ENCODE measurements around the gene ATXN1.

Gene ATXN1

DNA sequence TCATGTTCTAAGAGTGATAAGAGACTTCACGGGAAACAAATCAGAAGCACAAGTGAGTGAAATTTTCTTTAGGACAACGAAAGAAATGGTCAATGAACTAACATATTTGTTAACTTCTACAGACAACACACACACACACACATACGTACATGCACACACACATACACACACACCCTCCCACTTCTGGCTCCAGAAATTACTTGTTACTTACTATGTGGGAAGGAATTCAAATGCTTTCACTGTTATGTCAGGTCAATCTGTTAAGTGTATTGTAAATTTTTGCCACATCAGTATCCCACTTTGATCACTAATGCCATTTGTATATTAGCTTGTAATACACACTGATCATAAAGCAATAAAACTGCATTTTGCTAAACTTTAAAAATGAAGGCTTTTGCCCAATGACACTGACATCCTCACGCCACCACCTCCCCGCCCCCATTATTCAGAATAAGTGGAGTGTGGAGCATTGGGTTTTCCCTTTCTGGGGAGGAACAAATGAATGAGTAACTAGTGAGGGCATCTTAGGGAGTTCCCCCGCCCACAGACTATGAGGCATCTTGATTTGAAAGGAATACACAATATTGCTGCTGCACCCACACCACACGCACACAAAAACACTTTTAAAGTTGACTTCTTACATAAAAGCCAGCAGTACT, 76.2 kb downstream of the ATXN1 start:
- Histone ChIP-seq H3K27me3 (no peaks in the 10 kb centered on the region), H3K4me3 (ENCODE audit: low read depth, low read length) (no peak overlapping the region), H3K36me3 (no peaks in the 10 kb centered on the region), H3K9me3 (no peaks in the 10 kb centered on the region), H3K4me1 (no peaks in the 10 kb centered on the region)
- TF ChIP-seq, protein P1, sequence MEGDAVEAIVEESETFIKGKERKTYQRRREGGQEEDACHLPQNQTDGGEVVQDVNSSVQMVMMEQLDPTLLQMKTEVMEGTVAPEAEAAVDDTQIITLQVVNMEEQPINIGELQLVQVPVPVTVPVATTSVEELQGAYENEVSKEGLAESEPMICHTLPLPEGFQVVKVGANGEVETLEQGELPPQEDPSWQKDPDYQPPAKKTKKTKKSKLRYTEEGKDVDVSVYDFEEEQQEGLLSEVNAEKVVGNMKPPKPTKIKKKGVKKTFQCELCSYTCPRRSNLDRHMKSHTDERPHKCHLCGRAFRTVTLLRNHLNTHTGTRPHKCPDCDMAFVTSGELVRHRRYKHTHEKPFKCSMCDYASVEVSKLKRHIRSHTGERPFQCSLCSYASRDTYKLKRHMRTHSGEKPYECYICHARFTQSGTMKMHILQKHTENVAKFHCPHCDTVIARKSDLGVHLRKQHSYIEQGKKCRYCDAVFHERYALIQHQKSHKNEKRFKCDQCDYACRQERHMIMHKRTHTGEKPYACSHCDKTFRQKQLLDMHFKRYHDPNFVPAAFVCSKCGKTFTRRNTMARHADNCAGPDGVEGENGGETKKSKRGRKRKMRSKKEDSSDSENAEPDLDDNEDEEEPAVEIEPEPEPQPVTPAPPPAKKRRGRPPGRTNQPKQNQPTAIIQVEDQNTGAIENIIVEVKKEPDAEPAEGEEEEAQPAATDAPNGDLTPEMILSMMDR (IDR thresholded peaks at IDR 0.05; ENCODE audit: low read depth, low read length), result no peak
- DNase-seq, result no peak

DNA sequence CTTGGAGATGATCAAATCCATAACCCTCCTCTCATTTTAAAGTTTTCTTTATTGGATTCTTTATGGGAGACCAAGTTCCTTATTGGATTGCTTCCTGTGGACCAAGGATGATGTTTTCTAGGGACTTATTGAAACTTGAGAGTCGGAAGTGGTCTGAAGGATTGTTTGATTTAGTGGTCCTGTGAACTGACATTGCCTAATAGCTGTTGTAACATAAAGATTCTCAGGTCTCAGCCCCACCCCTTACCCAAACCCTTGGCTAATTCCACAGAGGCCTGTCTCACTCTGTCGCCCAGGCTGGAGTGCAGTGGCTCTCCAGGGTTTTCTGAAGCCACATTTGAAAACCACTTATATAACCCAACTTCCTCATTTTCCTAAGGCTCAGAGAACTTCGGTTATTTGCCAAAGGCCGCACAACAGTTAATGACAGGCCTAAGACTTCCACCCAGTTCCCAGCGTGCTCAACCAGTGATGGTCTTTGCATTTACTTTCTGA, 77.0 kb downstream of the ATXN1 start:
- TF ChIP-seq, protein P1 (IDR thresholded peaks at IDR 0.05; ENCODE audit: low read depth, low read length), result no peak
- DNase-seq, result no peak
- Histone ChIP-seq H3K9me3 (no peaks in the 10 kb centered on the region), H3K36me3 (no peaks in the 10 kb centered on the region), H3K27me3 (no peaks in the 10 kb centered on the region), H3K4me3 (ENCODE audit: low read depth, low read length) (no peak overlapping the region), H3K4me1 (no peaks in the 10 kb centered on the region)

DNA sequence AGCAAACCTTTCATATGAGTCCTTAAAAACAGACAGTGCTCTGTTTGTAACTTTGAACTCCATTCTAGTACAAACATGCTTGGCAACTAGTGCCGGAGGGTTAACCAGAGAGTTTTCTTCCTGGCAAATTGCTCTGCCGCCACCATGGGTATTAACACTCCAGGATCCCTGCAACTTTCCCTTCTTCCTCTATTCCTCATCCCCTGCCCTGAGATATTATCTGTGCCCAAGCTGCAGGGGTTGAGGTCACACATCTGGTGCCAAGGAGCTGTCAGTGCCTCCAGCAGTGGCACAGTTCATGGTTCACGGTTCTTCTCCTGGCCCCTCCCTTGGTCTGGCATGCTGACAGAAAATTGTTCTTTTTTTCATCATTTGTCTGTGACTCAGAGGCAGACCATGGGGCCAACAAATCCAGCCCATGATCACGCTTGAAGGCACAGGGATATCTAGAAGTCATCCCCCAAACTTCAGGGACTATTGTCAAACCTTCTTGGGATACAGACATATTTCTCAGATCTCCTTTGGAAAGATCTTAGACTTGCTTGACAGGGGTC, 77.5 kb downstream of the ATXN1 start:
- no peaks in the 10 kb centered on the region for H3K36me3 ChIP-seq
- DNase-seq, result peak; percentile 56
- H3K9me3 ChIP-seq, result no peaks in the 10 kb centered on the region
- H3K27me3 ChIP-seq, result no peaks in the 10 kb centered on the region
- no peak overlapping the region for H3K4me3 ChIP-seq (ENCODE audit: low read depth, low read length)
- TF ChIP-seq, protein P1 (IDR thresholded peaks at IDR 0.05; ENCODE audit: low read depth, low read length), result no peak
- no peaks in the 10 kb centered on the region for H3K4me1 ChIP-seq

DNA sequence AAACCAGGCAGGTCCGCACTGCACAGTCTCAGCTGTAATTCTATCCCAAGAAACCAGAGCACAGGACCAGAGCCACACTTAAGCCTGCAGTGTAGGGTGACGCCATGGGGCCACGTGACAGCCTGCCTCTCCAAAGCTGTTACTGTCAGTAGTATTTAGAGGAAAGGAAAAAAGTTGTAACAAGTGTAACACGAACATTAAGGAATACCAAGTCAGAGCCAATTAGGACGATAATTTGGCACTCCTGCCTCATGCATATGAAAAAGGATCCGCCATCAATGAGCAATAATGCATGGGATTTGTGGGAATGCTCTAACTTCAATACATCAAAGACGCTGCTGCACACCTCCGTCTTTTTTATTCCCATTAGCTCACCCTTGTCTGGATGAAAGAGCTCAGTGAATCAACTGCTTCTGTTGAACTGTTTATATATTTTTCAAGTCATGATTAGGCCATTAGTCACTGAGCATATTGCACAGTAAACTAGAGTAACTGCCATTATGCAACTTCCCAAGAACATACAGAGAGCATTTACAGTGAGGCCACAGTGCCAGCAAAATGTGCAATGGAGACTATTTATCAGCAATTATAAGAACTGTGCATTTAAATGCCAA, 79.9 kb downstream of the ATXN1 start:
- Histone ChIP-seq H3K4me3 (ENCODE audit: low read depth, low read length) (no peak overlapping the region), H3K36me3 (no peaks in the 10 kb centered on the region), H3K9me3 (no peaks in the 10 kb centered on the region), H3K27me3 (no peaks in the 10 kb centered on the region), H3K4me1 (no peaks in the 10 kb centered on the region)
- TF ChIP-seq, protein P1 (IDR thresholded peaks at IDR 0.05; ENCODE audit: low read depth, low read length), result no peak
- DNase-seq, result no peak

DNA sequence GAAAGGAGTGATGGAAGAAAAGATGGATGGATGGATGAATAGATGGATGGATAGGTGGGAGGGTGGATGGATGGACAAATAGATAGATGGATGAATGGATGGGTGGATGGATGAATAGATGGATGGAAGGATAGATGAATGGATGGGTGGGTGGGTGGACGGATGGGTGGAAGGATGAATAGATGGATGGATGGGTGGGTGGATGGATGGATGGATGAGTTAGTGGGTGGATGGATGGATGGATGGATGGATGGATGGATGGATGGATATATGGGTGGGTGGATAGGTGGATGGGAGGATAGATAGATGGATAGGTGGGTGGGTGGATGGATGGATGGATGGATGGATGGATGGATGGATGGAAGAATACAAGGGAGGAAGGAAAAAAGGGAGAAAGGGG, 82.2 kb downstream of the ATXN1 start:
- Histone ChIP-seq H3K4me1 (no peaks in the 10 kb centered on the region), H3K27me3 (no peaks in the 10 kb centered on the region), H3K36me3 (no peaks in the 10 kb centered on the region), H3K9me3 (no peaks in the 10 kb centered on the region), H3K4me3 (ENCODE audit: low read depth, low read length) (no peak overlapping the region)
- TF ChIP-seq, protein P1 (IDR thresholded peaks at IDR 0.05; ENCODE audit: low read depth, low read length), result no peak
- DNase-seq, result no peak

DNA sequence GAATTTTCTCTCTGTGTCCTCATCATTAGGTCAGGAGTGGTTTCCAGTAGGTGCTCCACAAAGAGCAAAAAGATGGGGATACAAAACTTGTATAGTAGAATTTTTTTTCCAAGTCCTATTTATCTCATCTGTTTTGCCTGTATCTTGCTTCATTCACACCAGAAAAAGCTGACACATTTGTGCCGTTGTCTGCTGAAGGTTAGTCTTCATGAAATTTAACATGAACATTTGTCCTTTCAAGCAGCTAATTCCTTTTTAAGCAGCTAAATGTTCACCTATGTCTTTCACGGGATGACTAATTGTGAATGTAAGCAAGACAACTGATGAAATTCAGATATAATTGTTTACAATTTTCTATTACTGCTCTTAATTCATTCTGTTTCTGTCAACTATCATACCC, 83.8 kb downstream of the ATXN1 start:
- H3K27me3 ChIP-seq, result no peaks in the 10 kb centered on the region
- DNase-seq, result no peak
- no peaks in the 10 kb centered on the region for H3K4me1 ChIP-seq
- TF ChIP-seq, protein P1 (IDR thresholded peaks at IDR 0.05; ENCODE audit: low read depth, low read length), result no peak
- H3K36me3 ChIP-seq, result no peaks in the 10 kb centered on the region
- no peak overlapping the region for H3K4me3 ChIP-seq (ENCODE audit: low read depth, low read length)
- no peaks in the 10 kb centered on the region for H3K9me3 ChIP-seq
